Progenitor cell of endocrine pancreas (in vitro differentiated cells): Measurements from ENCODE around the gene ANAPC16. TPM values are rescaled to one million over a fixed set of nuclear protein-coding genes. Genes with fewer than 3 reads are reported as not detected.
A peak's percentile ranks its signal among the peaks of the same experiment; 100 is the strongest.

Experiments used
- DNase-seq: peaks from one replicate; pipeline ENCODE4 v3.0.0; 2021; ENCODE audit warnings: low spot score; ENCODE audit not compliant: unreplicated experiment
- H3K27ac Mint-ChIP-seq: 2 replicates; pipeline ENCODE4 v1.8.0; 2021; ENCODE audit warnings: mild to moderate bottlenecking, moderate library complexity, mixed read lengths
- H3K27me3 Mint-ChIP-seq: 2 replicates; pipeline ENCODE4 v1.8.0; 2021; ENCODE audit warnings: mixed read lengths
- H3K36me3 Mint-ChIP-seq: 2 replicates; pipeline ENCODE4 v1.8.0; 2022; ENCODE audit warnings: mixed read lengths; ENCODE audit not compliant: insufficient read depth
- H3K4me1 Mint-ChIP-seq: 2 replicates; pipeline ENCODE4 v1.8.0; 2021; ENCODE audit warnings: low read depth, mixed read lengths
- H3K4me3 Mint-ChIP-seq: 2 replicates; pipeline ENCODE4 v1.8.0; 2021; ENCODE audit warnings: low read depth, mild to moderate bottlenecking, moderate library complexity, mixed read lengths
- H3K9me3 Mint-ChIP-seq: 2 replicates; pipeline ENCODE4 v1.8.0; 2021; ENCODE audit warnings: low read depth, mixed read lengths
- CTCF ChIP-seq: fragments of 200-600 bp; sonication (generic); IDR thresholded peaks from one replicate; pipeline ENCODE4 v1.5.0; 2021; ENCODE audit warnings: antibody characterized with exemption, mild to moderate bottlenecking; ENCODE audit not compliant: unreplicated experiment
- total RNA-seq: library from RNA; stranded (reverse); gene quantifications from 2 replicates; pipeline ENCODE4 v1.2.1, GENCODE V29; 2021

Gene ANAPC16
- total RNA-seq, 1 donor from 2014 or later = 85.9 TPM

- no peaks in the 10 kb centered on the region for H3K36me3 Mint-ChIP-seq
- TF ChIP-seq CTCF = no peak
- peak overlapping the region; percentile 52 for H3K27ac Mint-ChIP-seq
- no peak for DNase-seq
- H3K9me3 Mint-ChIP-seq = no peaks in the 10 kb centered on the region
- no peaks in the 10 kb centered on the region for H3K27me3 Mint-ChIP-seq
- no peak overlapping the region for H3K4me3 Mint-ChIP-seq
- H3K4me1 Mint-ChIP-seq = peaks cover 34% of the 10 kb centered on the region
Observed at GRCh38 chr10:72255977-72256729, 40.3 kb downstream of the ANAPC16 start.

DNA sequence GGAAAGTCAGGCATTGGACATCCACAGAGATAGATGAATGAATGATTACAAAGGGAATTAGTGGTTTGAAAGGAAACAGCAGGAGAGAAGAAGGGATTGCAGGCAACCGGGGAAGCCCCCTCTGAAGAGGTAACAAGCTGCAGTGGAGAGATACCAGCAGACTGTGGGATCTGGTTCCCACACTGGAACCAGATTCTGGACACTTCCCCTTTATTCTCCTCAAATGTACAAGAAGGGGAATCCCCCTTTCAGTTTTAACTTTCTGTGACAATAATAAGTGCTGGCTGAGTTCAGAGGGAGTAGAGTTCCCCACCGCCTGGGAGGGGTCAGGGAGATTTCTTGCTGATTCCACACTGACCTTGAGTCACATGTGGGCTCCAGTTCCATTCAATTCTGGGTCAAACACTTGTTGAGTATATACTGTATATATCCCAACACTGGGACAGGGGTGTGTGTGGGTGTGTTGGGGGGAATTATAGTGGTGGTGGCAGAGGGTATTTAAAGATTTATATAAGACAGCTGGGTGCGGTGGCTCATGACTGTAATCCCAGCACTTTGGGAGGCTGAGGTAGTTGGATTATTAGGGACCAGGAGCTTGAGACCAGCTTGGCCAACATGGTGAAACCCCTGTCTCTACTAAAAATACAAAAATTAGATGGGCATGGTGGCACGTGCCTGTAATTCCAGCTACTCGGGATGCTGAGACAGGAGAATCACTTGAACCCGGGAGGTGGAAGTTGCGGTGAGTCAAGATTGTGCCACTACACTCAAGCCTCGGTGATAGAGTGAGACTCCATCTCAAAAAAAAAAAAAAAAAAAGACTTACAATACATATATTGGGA lies 41.5 kb downstream of the ANAPC16 start:
- no peaks in the 10 kb centered on the region for H3K36me3 Mint-ChIP-seq
- H3K9me3 Mint-ChIP-seq = no peaks in the 10 kb centered on the region
- H3K4me3 Mint-ChIP-seq = no peak overlapping the region
- no peaks in the 10 kb centered on the region for H3K27me3 Mint-ChIP-seq
- DNase-seq = no peak
- H3K27ac Mint-ChIP-seq = peak overlapping the region; percentile 67
- peaks cover 39% of the 10 kb centered on the region for H3K4me1 Mint-ChIP-seq
- TF ChIP-seq CTCF = no peak

GRCh38 chr10:72258617-72259016 lies 42.8 kb downstream of the ANAPC16 start:
- Mint-ChIP-seq H3K27ac (peak overlapping the region; percentile 80), H3K4me1 (peaks cover 39% of the 10 kb centered on the region), H3K9me3 (no peaks in the 10 kb centered on the region), H3K27me3 (no peaks in the 10 kb centered on the region), H3K36me3 (no peaks in the 10 kb centered on the region), H3K4me3 (no peak overlapping the region)
- no peak for TF ChIP-seq CTCF
- DNase-seq = no peak

DNA sequence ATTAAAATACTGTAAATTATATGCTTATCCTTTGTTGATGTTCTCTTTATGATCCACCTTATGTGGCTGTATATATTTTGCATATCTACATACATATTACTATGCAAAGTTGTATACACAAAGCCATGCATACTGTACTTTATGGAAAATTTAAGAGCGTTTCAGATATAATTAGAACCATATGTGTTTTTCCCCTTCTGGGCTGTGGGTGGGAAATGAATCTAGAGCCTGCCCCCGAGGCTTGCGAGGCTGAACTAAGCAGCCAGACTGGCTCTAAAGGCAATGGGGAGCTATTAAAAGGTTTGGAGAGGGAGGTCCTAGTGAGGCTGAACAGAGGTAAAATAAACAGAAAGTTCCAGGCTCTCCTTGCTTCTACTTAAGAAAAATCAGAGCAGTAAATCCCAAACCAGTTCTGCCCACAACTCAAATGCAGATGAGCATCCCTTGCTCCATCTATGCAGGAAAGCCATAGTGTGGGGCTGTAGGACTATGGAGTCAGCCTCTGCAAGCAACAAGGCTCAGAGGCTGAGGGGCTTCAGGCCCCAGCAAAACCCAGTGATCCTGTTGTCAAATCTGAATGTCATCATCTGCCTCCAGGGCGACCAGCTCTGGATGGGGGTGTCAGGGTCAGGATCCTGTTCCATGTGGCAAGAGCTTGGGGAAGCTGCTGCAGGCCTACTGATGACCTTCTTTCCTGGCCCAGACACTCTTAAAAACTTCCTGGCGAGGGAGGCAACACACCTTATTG lies 43.9 kb downstream of the ANAPC16 start:
- TF ChIP-seq CTCF = no peak
- DNase-seq = no peak
- peak overlapping the region; percentile 96 for H3K27ac Mint-ChIP-seq
- no peaks in the 10 kb centered on the region for H3K9me3 Mint-ChIP-seq
- H3K27me3 Mint-ChIP-seq = no peaks in the 10 kb centered on the region
- peaks cover 40% of the 10 kb centered on the region for H3K4me1 Mint-ChIP-seq
- no peaks in the 10 kb centered on the region for H3K36me3 Mint-ChIP-seq
- no peak overlapping the region for H3K4me3 Mint-ChIP-seq
